Large intestine (tissue), 3 donors: ENCODE data around the gene CPNE6. TPM values are rescaled to one million over a fixed set of nuclear protein-coding genes. Genes with fewer than 3 reads are reported as not detected.
A peak's percentile ranks its signal among the peaks of the same experiment; 100 is the strongest.

Experiments
- DNase-seq, 2 donors: peaks; one replicate each; pipeline versions ENCODE4 v3.0.0 to v3.0.0-alpha.2; 2013
- H3K27ac ChIP-seq: one replicate; pipeline ENCODE4 v1.5.1; 2013; ENCODE audit warnings: low read length
- H3K27me3 ChIP-seq: 2 replicates; pipeline ENCODE4 v1.6.1; 2013; ENCODE audit warnings: low read length; ENCODE audit not compliant: control insufficient read depth, insufficient read depth
- H3K36me3 ChIP-seq: 2 replicates; pipeline ENCODE4 v1.6.1; 2013; ENCODE audit warnings: low read length; ENCODE audit not compliant: control insufficient read depth, insufficient read depth
- H3K4me1 ChIP-seq: one replicate; pipeline ENCODE4 v1.6.1; 2013; ENCODE audit warnings: low read length; ENCODE audit not compliant: control insufficient read depth, insufficient read depth
- H3K4me3 ChIP-seq: one replicate; pipeline ENCODE4 v1.5.1; 2013; ENCODE audit warnings: low read length
- H3K9me3 ChIP-seq: one replicate; pipeline ENCODE4 v1.6.1; 2013; ENCODE audit warnings: mild to moderate bottlenecking, low read depth, low read length, moderate library complexity; ENCODE audit not compliant: control insufficient read depth
- WGBS: methylation state at CpG from one replicate; pipeline ENCODE4 v1.1.5; 2013; ENCODE audit warnings: low lambda C conversion rate; ENCODE audit not compliant: insufficient coverage; 5-methylcytosine and 5-hydroxymethylcytosine counted together
- polyA plus RNA-seq: library from polyadenylated mRNA; unstranded; fragments of 120-200 nt; gene quantifications from one replicate; pipeline ENCODE4 v1.2.1, GENCODE V29; 2013

Gene CPNE6
- polyA plus RNA-seq, 1 donor = 0.31 TPM

DNA sequence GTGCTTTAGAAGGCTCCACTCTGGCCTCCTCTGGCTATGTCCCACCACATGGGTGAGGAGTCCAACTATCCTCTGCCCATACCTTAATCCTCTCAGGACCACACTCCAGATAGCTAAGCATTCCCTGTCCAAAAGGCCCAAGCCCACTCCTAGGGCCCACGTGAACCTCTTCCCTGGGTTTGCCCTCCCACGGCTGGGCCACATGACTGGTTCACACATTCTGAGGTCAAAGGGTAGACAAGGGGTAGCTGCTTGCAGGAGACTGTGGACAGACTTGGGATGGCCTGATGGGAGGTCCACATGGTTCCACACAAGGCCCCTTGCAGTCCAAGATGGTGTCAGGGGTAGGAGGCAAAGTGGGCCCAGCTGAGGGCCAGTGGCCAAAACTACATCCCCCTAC is 16.7 kb downstream of the CPNE6 start:
- WGBS = no CpG with 5 or more reads among the region's 2 CpGs
- no peak for DNase-seq

GRCh38 chr14:24089890-24090289 is 18.5 kb downstream of the CPNE6 start:
- Histone ChIP-seq H3K4me3 (no peak overlapping the region), H3K27ac (no peak overlapping the region), H3K27me3 (no peaks in the 10 kb centered on the region), H3K36me3 (no peaks in the 10 kb centered on the region), H3K4me1 (peaks cover 31% of the 10 kb centered on the region), H3K9me3 (no peaks in the 10 kb centered on the region)
- no CpG with 5 or more reads among the region's 6 CpGs for WGBS
- DNase-seq = no peak

More for the DNA sequence above, 16.7 kb downstream of the CPNE6 start:
- H3K27me3 ChIP-seq = no peaks in the 10 kb centered on the region
- no peaks in the 10 kb centered on the region for H3K9me3 ChIP-seq
- peaks cover 24% of the 10 kb centered on the region for H3K4me1 ChIP-seq
- no peaks in the 10 kb centered on the region for H3K36me3 ChIP-seq
- no peak overlapping the region for H3K4me3 ChIP-seq
- no peak overlapping the region for H3K27ac ChIP-seq

- Histone ChIP-seq H3K9me3 (no peaks in the 10 kb centered on the region), H3K36me3 (peaks cover 7% of the 10 kb centered on the region), H3K27ac (peak overlapping the region; percentile 96), H3K4me3 (no peak overlapping the region), H3K27me3 (no peaks in the 10 kb centered on the region), H3K4me1 (peaks cover 47% of the 10 kb centered on the region)
- peak; percentile 88 to 95 for DNase-seq
These were observed 20.7 kb downstream of the CPNE6 start for GRCh38 chr14:24092110-24092504.

- H3K36me3 ChIP-seq = peaks cover 7% of the 10 kb centered on the region
- no peak overlapping the region for H3K4me3 ChIP-seq
- peak in 1 of 2 donors; percentile 37 for DNase-seq
- peak overlapping the region; percentile 96 for H3K27ac ChIP-seq
- no peaks in the 10 kb centered on the region for H3K27me3 ChIP-seq
- no CpG with 5 or more reads among the region's 4 CpGs for WGBS
- H3K9me3 ChIP-seq = no peaks in the 10 kb centered on the region
- peaks cover 47% of the 10 kb centered on the region for H3K4me1 ChIP-seq
These were observed 21.3 kb downstream of the CPNE6 start for GRCh38 chr14:24092505-24093206.

- Histone ChIP-seq H3K27ac (peak overlapping the region; percentile 96), H3K4me1 (peaks cover 47% of the 10 kb centered on the region), H3K4me3 (peak overlapping the region; percentile 81), H3K27me3 (no peaks in the 10 kb centered on the region), H3K36me3 (peaks cover 13% of the 10 kb centered on the region), H3K9me3 (no peaks in the 10 kb centered on the region)
- peak in 1 of 2 donors; percentile 33 for DNase-seq
- WGBS = 90% methylated on average over 4 of the region's 19 CpGs
These were observed 22.0 kb downstream of the CPNE6 start for GRCh38 chr14:24093207-24093900.

- H3K9me3 ChIP-seq = no peaks in the 10 kb centered on the region
- peak within 1 kb of the TSS; percentile 96 for H3K27ac ChIP-seq
- peaks cover 47% of the 10 kb centered on the region for H3K4me1 ChIP-seq
- no CpG with 5 or more reads among the region's 68 CpGs for WGBS
- H3K4me3 ChIP-seq = peak within 1 kb of the TSS; percentile 81
- peak; percentile 97 to 99 for DNase-seq
- H3K27me3 ChIP-seq = no peaks in the 10 kb centered on the region
- peaks cover 22% of the 10 kb centered on the region for H3K36me3 ChIP-seq
These were observed 22.8 kb downstream of the CPNE6 start, which contains the start of gene PCK2 for GRCh38 chr14:24093901-24094840. Gene PCK2, plus strand, starts transcription at chr14:24094311. Its CDS starts 95 bp downstream, at chr14:24094406.

DNA sequence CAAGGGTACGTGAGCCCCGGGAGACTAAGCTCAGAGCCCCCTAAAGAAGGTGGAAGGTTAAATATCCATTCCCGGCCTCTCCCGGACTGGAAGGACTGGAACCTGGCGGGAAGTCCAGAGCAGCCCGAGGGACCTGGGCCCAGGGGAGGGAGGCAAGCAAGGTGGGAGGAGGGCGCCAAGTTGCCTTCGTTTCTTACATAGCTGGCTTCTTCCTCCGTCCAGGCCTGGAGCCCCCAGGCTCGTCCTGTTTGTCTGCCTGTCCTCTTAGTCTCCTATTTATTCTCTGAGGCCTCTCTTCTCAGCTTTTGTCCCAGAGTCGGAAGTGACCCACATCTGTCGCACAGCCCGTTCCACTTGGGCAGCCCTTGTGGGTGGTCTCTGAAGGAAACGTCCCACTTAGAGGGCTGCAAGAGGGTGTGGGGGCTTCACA is 23.5 kb downstream of the CPNE6 start:
- Histone ChIP-seq H3K27ac (peak overlapping the region; percentile 96), H3K27me3 (no peaks in the 10 kb centered on the region), H3K4me3 (peak overlapping the region; percentile 81), H3K9me3 (no peaks in the 10 kb centered on the region), H3K4me1 (peaks cover 47% of the 10 kb centered on the region), H3K36me3 (peaks cover 28% of the 10 kb centered on the region)
- DNase-seq = no peak
- WGBS = no CpG with 5 or more reads among the region's 14 CpGs

- peaks cover 35% of the 10 kb centered on the region for H3K36me3 ChIP-seq
- no CpG with 5 or more reads among the region's 12 CpGs for WGBS
- H3K27me3 ChIP-seq = no peaks in the 10 kb centered on the region
- DNase-seq = peak; percentile 95 to 96
- no peaks in the 10 kb centered on the region for H3K9me3 ChIP-seq
- peak overlapping the region; percentile 81 for H3K4me3 ChIP-seq
- peaks cover 47% of the 10 kb centered on the region for H3K4me1 ChIP-seq
- peak overlapping the region; percentile 96 for H3K27ac ChIP-seq
These were observed 24.1 kb downstream of the CPNE6 start for GRCh38 chr14:24095271-24096068.

GRCh38 chr14:24096545-24097181 is 25.3 kb downstream of the CPNE6 start:
- Histone ChIP-seq H3K4me3 (no peak overlapping the region), H3K27ac (peak overlapping the region; percentile 96), H3K9me3 (no peaks in the 10 kb centered on the region), H3K36me3 (peaks cover 45% of the 10 kb centered on the region), H3K27me3 (no peaks in the 10 kb centered on the region), H3K4me1 (peaks cover 38% of the 10 kb centered on the region)
- no peak for DNase-seq
- WGBS = no CpG with 5 or more reads among the region's 8 CpGs
